Type B pancreatic cell (in vitro differentiated cells): ENCODE measurements around the gene ZFP36L1. TPM values are rescaled to one million over a fixed set of nuclear protein-coding genes. Genes with fewer than 3 reads are reported as not detected.
A peak's percentile ranks its signal among the peaks of the same experiment; 100 is the strongest.

ENCODE experiments used
- DNase-seq: peaks from one replicate; pipeline ENCODE4 v3.0.0; 2021; ENCODE audit warnings: mixed read lengths; ENCODE audit not compliant: unreplicated experiment; ENCODE audit errors: extremely low spot score
- H3K27ac Mint-ChIP-seq: 2 replicates; pipeline ENCODE4 v1.8.0; 2021; ENCODE audit warnings: mild to moderate bottlenecking, mixed read lengths
- H3K27me3 Mint-ChIP-seq: 2 replicates; pipeline ENCODE4 v1.8.0; 2021; ENCODE audit warnings: mixed read lengths
- H3K36me3 Mint-ChIP-seq: 2 replicates; pipeline ENCODE4 v1.8.0; 2021; ENCODE audit warnings: mixed read lengths
- H3K4me1 Mint-ChIP-seq: one replicate; pipeline ENCODE4 v1.8.0; 2021; ENCODE audit warnings: mixed read lengths; ENCODE audit not compliant: unreplicated experiment
- H3K4me3 Mint-ChIP-seq: 2 replicates; pipeline ENCODE4 v1.8.0; 2021; ENCODE audit warnings: mild to moderate bottlenecking, mixed read lengths
- H3K9me3 Mint-ChIP-seq: 2 replicates; pipeline ENCODE4 v1.8.0; 2021; ENCODE audit warnings: mixed read lengths
- total RNA-seq: library from RNA; stranded (reverse); gene quantifications from 2 replicates; pipeline ENCODE4 v1.2.1, GENCODE V29; 2021; ENCODE audit warnings: low replicate concordance
- TF ChIP-seq, protein P1 (sequence below): fragments of 200-600 bp; sonication (generic); conservative IDR thresholded peaks from 2 replicates; pipeline ENCODE4 v1.5.0; 2021; ENCODE audit warnings: antibody characterized with exemption, mild to moderate bottlenecking

Gene ZFP36L1
- total RNA-seq, 1 donor from 2014 or later: 457 TPM

DNA sequence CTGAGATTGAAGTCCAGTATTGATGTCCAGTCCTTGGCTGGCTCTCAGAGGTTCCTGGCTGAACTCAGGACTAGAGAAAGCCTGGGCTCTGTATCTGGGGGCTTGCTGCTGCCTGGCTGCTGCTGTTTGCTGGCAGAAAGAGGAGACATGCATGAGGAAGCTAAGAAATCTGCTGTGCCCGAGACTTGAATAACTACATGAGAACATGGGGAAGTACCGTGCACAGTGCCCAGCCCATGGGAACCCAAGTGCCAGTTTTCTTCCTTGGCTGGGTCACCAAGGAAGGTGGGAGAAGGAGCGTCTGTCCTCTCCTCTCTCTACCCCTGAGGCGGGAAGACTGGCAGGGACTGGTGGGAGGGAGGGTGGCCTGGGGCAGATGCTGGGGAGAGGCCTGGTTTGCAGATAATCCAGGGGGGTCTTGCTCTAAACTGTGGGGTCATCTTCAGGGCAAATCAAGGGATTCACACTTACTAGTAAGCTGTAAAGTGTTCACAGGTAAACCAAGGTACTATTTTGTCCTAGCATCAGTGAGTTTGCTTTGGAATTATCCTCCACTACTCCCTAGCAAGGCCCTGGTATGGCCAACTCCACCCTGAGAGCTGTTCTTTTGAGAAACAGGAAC, 13.8 kb upstream of the ZFP36L1 start:
- Mint-ChIP-seq H3K27ac (peak overlapping the region; percentile 29), H3K27me3 (no peaks in the 10 kb centered on the region), H3K4me1 (peaks cover 26% of the 10 kb centered on the region), H3K4me3 (no peak overlapping the region), H3K9me3 (peaks cover 5% of the 10 kb centered on the region), H3K36me3 (peaks cover 10% of the 10 kb centered on the region)
- peak; percentile 29 for DNase-seq
- TF ChIP-seq, protein P1, sequence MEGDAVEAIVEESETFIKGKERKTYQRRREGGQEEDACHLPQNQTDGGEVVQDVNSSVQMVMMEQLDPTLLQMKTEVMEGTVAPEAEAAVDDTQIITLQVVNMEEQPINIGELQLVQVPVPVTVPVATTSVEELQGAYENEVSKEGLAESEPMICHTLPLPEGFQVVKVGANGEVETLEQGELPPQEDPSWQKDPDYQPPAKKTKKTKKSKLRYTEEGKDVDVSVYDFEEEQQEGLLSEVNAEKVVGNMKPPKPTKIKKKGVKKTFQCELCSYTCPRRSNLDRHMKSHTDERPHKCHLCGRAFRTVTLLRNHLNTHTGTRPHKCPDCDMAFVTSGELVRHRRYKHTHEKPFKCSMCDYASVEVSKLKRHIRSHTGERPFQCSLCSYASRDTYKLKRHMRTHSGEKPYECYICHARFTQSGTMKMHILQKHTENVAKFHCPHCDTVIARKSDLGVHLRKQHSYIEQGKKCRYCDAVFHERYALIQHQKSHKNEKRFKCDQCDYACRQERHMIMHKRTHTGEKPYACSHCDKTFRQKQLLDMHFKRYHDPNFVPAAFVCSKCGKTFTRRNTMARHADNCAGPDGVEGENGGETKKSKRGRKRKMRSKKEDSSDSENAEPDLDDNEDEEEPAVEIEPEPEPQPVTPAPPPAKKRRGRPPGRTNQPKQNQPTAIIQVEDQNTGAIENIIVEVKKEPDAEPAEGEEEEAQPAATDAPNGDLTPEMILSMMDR: no peak

DNA sequence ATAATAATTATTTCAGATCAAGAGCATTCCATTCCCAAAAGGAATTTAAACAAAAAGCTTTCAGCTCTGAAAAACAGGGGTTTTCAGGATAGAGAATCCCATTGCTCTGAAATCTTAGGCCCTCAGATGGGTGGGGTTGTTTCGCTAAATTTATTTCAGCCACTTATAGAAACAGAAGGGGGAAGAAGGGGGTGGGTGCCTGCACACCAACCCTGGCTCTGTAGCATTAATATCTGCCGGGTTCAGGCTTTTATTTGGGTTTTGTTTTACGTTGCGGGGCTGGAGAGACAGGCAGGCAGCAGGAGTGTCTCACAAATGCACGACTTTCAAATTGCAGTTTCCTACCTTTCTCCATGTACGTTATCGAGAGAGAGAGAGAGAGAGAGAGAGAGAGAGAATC, 12.5 kb upstream of the ZFP36L1 start:
- Mint-ChIP-seq H3K27me3 (no peaks in the 10 kb centered on the region), H3K27ac (no peak overlapping the region), H3K9me3 (peaks cover 8% of the 10 kb centered on the region), H3K4me1 (peaks cover 26% of the 10 kb centered on the region), H3K4me3 (no peak overlapping the region), H3K36me3 (peaks cover 12% of the 10 kb centered on the region)
- DNase-seq: peak; percentile 16
- TF ChIP-seq, protein P1: no peak

DNA sequence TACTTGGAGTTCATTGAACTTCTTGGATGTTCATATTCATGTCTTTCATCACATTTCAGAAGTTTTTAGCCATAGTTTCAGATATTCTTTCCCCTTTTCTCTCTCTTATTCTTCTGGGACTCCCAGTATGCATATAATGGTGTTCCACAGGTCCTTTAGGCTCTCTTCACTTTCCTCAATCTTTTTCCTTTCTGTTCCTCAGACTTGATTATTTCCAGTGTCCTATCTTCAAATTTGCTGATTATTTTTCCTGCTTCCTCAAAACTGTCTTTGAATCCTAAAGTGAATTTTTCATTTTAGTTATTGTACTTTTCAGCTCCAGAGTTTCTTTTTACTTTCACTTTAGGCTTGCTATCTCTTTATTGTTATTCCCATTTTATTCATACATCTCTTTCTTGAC, 8.8 kb upstream of the ZFP36L1 start:
- H3K4me1 Mint-ChIP-seq: peaks cover 23% of the 10 kb centered on the region
- H3K27ac Mint-ChIP-seq: no peak overlapping the region
- TF ChIP-seq, protein P1: no peak

DNA sequence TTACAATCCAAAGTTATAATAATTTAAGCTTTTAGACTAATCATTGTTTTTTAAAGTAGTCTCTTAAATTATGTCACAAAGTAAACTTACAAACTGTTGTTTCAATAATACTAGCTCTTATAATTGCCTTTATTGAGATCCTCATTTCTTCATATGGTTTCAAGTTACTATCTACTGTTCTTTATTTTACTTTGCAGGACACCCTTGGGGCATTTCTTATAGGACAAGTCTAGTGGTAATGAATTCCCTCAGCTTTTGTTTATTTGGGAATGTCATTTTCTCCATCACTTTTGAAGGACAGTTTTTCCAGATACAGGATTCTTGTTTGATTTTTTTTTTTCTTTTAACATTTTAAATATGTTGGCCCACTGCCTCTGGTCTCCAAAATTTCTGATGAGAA, 8.1 kb upstream of the ZFP36L1 start:
- no peaks in the 10 kb centered on the region for H3K27me3 Mint-ChIP-seq
- H3K4me1 Mint-ChIP-seq: peaks cover 26% of the 10 kb centered on the region
- TF ChIP-seq, protein P1: no peak
- peaks cover 16% of the 10 kb centered on the region for H3K36me3 Mint-ChIP-seq
- no peak for DNase-seq
- no peak overlapping the region for H3K4me3 Mint-ChIP-seq
- peaks cover 8% of the 10 kb centered on the region for H3K9me3 Mint-ChIP-seq
- H3K27ac Mint-ChIP-seq: no peak overlapping the region

More for the DNA sequence above, 8.8 kb upstream of the ZFP36L1 start:
- Mint-ChIP-seq H3K27me3 (no peaks in the 10 kb centered on the region), H3K9me3 (peaks cover 8% of the 10 kb centered on the region), H3K36me3 (peaks cover 16% of the 10 kb centered on the region), H3K4me3 (no peak overlapping the region)
- no peak for DNase-seq

DNA sequence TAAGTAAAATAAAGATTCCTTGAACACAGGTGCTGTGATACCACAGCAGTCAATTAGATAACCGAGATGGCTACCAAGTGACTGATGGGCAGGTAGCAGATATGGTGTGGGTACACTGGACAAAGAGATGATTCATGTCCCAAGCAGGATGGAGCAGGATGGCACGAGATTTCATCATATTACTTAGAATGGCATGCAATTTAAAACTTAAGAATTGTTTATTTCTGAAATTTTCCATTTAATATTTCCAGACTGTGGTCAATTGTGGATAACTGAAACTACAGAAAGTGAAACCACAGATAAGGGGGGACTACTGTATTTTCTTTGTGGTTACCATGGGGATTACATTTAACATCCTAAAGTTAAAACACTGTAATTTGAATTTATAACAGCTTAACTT, 7.5 kb upstream of the ZFP36L1 start:
- TF ChIP-seq, protein P1: no peak
- Mint-ChIP-seq H3K4me3 (no peak overlapping the region), H3K4me1 (peaks cover 23% of the 10 kb centered on the region), H3K27ac (no peak overlapping the region), H3K9me3 (peaks cover 8% of the 10 kb centered on the region), H3K36me3 (peaks cover 16% of the 10 kb centered on the region), H3K27me3 (no peaks in the 10 kb centered on the region)
- no peak for DNase-seq
